SHP77 (cell line): ENCODE measurements around the gene FRMD4B.

ENCODE experiments used
- DNase-seq, 2 experiments: peaks; one replicate each; lab custom pipeline; 2025; lab: John Stamatoyannopoulos, UW

Gene FRMD4B

GRCh38 chr3:69174871-69175737 is 210.8 kb downstream of the FRMD4B start:
- no peak for DNase-seq

DNA sequence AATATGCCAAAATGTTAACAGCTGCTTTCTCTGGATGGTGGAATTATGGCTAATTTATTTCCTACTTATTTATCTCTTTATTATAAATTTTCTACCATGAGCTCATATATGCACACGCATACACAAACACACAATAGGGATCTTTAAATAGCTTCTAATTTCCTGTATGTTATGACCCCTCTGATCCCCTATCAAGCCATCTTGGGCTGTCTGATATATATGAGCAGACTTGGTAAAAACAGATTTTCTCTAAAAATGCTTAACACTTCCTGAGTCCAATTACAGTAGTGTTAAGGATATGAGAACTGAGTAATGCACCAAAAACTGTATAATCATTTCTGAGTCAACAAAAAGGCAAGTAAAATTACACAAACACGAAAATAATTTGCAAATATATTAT is 211.4 kb downstream of the FRMD4B start:
- DNase-seq = no peak

DNA sequence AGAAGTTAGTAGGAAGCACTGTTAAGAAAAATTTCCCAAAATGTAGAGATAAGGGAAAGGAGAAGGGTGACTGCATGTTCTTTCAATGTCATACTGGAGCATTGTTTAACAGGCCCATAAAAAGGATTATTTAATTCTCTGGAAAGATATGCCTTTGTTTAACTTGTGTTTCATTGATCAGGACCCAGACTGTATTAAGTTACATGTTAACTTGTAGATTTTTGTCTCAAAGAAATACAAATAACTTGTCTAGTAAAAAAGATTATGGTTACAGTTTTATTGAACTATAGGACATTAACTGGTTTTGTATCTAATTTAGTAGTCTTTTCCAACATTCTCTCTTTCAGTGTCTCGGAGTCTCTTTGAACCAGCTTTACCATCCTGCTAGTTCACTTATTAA is 213.8 kb downstream of the FRMD4B start:
- no peak for DNase-seq

GRCh38 chr3:69166446-69166845 is 219.4 kb downstream of the FRMD4B start:
- no peak for DNase-seq

DNA sequence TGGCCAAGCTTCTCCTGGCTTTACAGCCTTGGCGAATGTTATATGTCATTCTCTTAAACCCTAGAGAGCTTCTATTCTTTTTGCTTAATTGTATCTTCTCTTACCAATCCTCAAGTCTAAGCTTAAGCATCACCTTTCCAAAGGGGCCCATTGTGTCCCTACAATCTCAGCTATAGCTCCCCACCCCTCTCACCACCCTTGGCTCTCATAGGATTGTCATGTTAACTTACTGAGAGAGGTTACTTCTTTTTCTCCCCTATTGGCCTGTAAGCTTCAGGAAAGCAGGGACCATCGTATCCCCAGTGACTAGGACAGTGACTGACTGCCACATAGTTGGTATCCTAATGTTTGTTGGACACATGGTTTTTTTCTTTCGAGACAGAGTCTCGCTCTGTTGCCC is 220.1 kb downstream of the FRMD4B start:
- no peak for DNase-seq

DNA sequence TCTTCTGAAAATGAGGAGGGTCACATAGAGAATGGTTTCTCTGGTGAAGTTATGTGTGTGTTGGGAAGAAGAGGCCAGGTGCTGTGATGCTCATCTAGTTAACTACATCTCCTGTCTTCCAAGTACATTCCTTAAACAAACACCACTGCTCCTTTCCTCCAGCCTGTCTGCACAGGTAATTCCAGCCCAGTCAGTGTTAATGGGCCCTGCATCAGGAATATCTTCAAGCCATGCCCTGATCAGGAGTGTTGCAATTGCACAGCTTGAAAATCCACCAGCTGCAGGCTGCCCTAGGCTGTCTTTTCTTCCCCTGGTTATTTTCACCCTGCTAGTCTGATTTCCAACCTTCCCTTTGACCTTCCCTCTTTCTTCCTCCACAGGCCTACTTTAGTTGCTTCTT is 221.6 kb downstream of the FRMD4B start:
- DNase-seq = no peak

- no peak for DNase-seq
Measured at GRCh38 chr3:69162308-69162980, 223.4 kb downstream of the FRMD4B start.

GRCh38 chr3:69161587-69162307 is 224.1 kb downstream of the FRMD4B start:
- peak; percentile 23 to 28 for DNase-seq

DNA sequence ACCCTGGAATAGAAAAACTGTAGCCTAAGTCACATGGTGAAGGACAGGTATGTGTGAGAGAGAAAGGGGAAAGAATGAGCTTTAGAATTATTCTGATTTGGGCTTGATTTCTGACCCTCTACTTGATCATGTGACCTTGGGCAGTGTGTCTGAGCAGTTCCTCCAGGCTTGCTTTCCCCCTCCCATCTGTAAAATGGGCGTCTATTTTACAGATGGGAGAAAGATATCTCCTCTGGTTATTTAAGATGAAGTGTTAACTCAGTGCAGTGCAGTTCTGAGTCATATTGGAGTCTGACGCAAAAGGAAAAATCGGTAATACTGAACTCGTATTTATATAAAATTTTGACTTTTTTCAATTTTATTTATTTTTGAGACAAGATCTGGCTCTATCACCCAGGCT is 225.4 kb downstream of the FRMD4B start:
- no peak for DNase-seq

GRCh38 chr3:69160107-69160506 is 225.8 kb downstream of the FRMD4B start:
- DNase-seq = no peak

DNA sequence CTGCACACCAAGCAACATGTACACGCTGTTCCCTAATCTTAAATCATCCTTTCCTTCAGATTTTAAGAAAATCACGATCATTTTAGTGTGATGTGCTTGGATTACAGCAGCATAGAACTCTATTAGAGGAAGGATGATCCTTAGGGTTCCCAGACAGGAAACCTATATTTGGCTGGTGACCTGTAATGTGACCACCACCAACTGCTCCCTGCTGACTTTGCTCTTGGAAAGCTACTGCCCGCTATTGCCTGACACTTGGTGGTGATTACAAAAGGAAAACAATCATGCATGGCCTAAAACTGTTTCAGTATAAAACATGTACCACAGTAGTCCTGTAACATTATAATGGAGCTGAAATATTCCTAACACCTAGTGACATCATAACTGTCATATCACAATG is 236.3 kb downstream of the FRMD4B start:
- DNase-seq = no peak

DNA sequence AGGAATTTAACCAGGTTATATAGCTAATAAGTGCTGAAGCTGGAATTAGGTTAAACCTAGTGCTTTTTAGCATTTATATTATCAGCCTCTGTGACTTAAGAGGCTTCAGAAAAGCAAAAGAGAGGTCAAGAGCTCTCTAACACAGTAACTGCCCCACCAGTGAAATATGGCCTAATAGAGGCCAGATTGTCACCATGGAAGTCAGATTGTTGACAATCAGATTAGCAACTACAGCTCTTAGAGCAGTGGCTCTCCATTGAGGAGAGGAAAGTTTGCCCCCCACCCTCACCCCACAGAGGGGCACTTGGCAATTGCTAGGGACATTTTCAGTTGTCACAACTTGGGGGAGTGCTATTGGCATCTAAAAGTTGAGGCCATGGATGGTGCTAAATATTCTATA is 240.2 kb downstream of the FRMD4B start:
- DNase-seq = no peak

DNA sequence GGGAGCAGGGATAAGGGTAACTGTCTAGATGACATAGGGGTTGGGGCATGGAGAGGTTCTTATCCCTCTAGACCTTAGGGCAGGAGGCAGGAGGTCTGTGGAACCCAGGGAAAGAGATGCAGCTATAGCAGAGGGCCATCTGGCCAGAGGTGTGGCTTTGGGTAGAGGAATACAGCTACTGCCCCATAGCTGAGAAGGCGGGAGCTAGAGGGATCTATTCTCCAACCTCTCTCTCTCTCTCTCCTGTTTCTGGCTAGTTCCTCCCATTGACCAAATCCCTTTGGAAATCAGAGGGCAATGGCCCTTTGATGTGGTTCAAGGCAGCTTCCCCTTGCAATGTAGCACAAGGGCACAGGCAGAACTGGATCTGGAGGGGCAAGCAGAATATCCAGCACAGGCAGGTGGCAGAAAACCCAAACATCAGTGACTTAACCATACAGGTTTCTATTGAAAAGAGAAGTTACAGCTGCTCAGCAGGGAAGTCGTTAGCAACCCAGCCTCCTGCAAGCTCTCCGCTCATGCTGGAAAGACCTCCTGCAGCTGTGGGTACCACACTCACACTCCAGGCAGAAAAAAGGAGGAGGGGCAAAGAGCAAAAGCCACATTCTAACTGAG is 241.2 kb downstream of the FRMD4B start:
- DNase-seq = peak in 1 of 2 experiments; percentile 35

GRCh38 chr3:69143612-69144011 is 242.3 kb downstream of the FRMD4B start:
- peak; percentile 20 to 55 for DNase-seq

GRCh38 chr3:69142797-69143454 is 243.0 kb downstream of the FRMD4B start:
- no peak for DNase-seq

DNA sequence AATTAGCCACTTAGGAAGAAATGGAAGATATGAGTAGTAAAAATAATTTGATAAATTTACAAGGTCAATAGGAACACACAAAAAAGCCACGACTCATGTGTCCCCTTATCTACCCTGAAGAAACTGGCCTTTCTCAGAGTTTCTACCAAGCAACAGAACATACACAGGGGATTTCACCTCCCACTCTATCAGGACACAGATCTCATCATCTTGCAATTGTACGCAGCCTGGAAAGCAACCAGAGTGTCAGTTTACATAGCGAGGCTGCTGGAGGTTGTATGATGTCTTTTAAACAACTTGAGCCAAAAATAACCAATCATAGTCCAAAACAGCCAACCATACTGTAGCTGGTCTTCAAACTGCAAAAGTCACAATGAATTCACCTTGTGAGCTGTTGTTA is 243.8 kb downstream of the FRMD4B start:
- no peak for DNase-seq

DNA sequence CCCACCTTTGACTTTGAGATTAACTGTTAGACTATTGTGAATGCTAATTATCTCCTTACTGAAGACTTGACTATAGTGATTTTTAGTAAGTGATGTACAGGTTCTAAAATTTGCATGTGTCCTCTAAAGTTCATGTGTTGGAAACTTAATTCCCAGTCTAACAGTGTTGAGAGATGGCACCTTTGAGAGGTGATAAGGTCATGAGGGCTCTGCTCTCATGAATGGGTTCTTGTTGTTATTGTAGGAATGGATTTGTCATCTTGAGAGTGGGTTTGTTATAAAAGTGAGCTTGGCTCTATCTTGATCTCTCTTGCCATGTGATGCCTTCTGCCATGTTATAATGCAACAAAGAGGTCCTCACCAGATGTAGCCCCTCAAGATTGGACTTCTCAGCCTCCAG is 244.6 kb downstream of the FRMD4B start:
- no peak for DNase-seq

GRCh38 chr3:69137412-69137811 is 248.5 kb downstream of the FRMD4B start:
- DNase-seq = no peak

DNA sequence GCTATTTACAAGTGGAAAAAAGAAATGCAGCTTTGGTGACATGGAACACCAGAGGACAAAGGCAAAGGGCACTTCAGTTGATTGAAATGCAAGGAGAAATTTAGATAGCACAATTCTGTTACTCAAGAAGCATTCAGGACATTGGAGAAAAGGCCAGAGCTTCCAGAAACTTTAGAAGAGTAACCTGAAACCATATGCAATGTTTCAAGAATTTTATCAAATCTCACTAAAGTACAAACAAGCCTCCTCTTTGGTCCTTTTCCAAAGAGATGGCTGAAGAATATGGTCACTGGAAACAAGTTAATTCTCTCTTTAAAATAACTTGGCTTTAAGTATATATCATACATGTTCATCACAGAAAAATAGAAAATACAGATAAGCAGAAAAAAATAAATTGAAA is 248.9 kb downstream of the FRMD4B start:
- no peak for DNase-seq

DNA sequence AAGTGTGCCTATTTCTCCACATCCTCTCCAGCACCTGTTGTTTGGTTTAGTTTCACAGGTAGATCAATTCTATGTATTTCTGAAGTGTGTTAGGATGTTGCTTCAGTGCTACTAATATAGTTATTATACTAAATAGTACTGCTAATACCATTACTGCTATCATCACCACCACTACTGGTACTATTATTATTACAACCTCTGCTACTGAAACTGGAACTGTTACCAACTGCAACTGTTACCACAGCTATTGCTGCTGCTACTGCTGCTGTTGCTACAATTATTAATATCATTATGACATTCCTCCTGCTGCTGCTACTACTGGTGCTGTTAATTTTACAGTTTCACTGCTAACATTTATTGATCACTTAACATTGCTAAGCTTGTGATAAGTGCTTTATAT is 255.2 kb downstream of the FRMD4B start:
- no peak for DNase-seq

DNA sequence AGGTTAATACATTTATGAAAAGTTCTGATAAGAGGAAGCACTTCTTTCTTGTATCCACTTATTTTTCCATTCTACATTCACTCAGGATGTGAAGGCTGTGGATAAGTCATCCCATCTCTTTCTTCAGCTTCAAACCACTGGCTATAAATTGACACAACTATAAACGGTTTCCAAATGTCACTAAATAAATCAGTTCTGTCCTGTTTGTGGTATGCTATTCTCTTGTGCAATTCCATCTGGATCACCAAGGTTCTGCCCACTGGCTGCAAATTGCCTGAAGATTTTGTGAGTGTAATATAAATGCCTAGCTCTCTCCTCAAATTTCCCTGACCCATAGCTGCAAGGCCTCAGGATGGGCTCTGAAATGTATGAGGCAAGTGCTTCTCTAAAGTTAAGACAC is 256.4 kb downstream of the FRMD4B start:
- DNase-seq = no peak

DNA sequence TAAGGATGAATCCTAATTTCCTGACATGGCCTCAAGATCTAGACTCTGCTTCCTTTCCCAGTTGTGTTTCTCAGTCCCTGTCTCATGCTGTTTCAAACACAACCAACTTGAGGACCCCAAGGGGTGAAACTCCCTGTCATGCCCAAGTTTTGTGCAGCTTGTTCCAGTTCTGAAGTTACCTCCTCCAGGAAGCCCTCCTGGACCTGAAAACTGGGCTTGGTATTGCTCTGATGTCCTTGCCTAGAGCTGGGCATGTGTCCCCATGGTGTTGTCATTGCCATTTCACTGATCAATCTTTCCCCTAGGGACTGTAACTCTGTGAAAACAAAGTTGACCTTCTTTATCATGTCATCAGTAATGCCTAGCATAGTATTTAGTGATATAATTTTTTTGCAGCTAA is 257.4 kb downstream of the FRMD4B start:
- DNase-seq = no peak
